ENCODE data around the gene CIC. TPM values are rescaled to one million over a fixed set of nuclear protein-coding genes. Genes with fewer than 3 reads are reported as not detected.
A peak's percentile ranks its signal among the peaks of the same experiment; 100 is the strongest.

CIC gene
- total RNA-seq, 4 donors from 2014 or later, result 50.6 to 98.3 (median 56.9) TPM

DNA sequence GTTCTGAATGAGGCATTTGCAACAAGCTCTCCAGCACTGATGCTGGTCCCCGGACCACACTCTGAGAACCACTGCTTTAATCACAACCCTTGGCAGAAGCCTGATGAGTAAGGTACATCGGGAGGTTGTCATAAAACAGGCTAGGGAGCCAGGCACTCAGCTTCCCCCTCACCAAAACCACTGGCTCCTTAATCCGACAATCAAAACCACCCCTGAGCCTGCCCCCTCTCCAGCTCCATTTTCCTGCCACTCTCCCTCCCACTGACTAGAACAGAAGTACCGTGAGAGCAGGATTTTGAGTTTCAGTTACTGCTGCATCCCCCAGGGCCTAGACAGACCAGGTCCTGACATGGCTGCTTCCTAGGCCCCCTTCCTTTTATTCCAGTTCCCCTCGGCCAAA is 33.9 kb upstream of the CIC start:
- DNase-seq, result no peak
- WGBS, 2 donors, result 68 to 80% methylated on average over 5 of the region's 5 CpGs

DNA sequence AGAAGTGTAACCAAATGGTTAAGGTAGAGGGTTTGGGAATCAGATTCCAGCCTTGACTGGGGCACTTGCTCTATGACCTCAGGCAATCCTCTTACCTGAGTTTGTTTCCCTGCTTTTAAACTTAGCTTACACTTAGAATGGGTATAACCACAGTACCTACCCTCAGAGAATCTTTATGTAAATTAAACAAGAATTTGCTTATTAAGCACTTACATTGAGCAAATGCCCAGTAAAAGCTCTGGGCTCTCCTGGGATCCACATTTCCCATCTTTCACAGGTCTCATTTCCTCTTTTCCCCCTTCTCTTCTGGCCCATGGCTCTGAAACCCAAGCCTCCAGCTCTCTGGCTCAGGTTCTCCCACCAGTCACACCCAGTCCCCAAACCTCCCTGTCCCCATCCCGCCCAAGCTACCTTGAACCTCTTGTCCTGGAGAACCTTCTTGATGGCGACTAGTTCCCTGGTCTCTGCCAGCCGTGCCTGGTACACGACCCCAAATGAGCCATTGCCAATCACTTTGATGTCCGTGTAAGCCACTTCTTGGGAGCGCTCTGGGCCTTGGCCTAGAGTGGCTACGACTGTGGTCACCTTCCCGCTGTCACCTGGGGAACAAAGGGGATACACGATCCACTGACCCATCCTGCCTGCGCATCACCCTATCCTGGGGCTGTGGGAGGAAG is 29.4 kb upstream of the CIC start:
- 88 to 93% methylated on average over 10 of the region's 10 CpGs for WGBS, 2 donors
- no peak for TF ChIP-seq POLR2A (IDR thresholded peaks at IDR 0.05)
- TF ChIP-seq, protein P1, sequence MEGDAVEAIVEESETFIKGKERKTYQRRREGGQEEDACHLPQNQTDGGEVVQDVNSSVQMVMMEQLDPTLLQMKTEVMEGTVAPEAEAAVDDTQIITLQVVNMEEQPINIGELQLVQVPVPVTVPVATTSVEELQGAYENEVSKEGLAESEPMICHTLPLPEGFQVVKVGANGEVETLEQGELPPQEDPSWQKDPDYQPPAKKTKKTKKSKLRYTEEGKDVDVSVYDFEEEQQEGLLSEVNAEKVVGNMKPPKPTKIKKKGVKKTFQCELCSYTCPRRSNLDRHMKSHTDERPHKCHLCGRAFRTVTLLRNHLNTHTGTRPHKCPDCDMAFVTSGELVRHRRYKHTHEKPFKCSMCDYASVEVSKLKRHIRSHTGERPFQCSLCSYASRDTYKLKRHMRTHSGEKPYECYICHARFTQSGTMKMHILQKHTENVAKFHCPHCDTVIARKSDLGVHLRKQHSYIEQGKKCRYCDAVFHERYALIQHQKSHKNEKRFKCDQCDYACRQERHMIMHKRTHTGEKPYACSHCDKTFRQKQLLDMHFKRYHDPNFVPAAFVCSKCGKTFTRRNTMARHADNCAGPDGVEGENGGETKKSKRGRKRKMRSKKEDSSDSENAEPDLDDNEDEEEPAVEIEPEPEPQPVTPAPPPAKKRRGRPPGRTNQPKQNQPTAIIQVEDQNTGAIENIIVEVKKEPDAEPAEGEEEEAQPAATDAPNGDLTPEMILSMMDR (IDR thresholded peaks at IDR 0.05), result no peak
- H3K36me3 ChIP-seq, result peaks cover 16 to 20% of the 10 kb centered on the region in 2 donors
- intact Hi-C loops (cut with DNase I), result no loop called here
- no peaks in the 10 kb centered on the region for H3K27me3 ChIP-seq
- H3K9me3 ChIP-seq, result no peaks in the 10 kb centered on the region
- peaks cover 22 to 27% of the 10 kb centered on the region in 2 donors for H3K4me1 ChIP-seq
- no peak for DNase-seq
- no peak overlapping the region for H3K4me3 ChIP-seq (replicated peaks in 1 of 3)
- H3K27ac ChIP-seq, result no peak overlapping the region

More for the DNA sequence above, 33.9 kb upstream of the CIC start:
- Histone ChIP-seq H3K4me3 (replicated peaks in 1 of 3) (no peak overlapping the region), H3K27me3 (no peaks in the 10 kb centered on the region), H3K4me1 (peaks cover 0 to under 1% of the 10 kb centered on the region in 2 donors), H3K9me3 (no peaks in the 10 kb centered on the region), H3K36me3 (peaks cover 54 to 60% of the 10 kb centered on the region in 2 donors), H3K27ac (no peak overlapping the region)
- TF ChIP-seq POLR2A (IDR thresholded peaks at IDR 0.05), result no peak
- TF ChIP-seq, protein P1 (IDR thresholded peaks at IDR 0.05), result no peak
- intact Hi-C loops (cut with DNase I), result no loop called here

DNA sequence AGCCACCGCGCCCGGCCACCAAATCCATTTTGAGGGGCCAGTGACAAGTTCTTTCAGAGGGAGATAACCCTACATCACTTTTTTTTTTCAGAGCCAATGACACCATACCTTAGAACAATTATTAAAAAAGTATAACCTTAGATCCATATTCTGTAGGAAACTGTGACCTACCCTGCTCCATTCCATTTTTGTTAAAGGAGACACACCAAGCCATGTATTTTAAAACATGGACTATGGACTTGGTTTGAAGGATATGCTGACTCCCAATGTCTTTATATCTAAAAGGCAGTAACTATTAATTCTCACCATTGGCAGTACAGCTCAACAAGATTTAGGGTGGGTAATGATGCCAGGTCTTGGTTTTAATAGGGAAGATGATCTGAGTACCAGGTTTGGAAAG is 27.8 kb upstream of the CIC start:
- Histone ChIP-seq H3K36me3 (peaks cover 4 to 5% of the 10 kb centered on the region in 2 donors), H3K4me3 (replicated peaks in 1 of 3) (peak overlapping the region in 1 of 3 donors; percentile 88), H3K27me3 (no peaks in the 10 kb centered on the region), H3K4me1 (peaks cover 27 to 32% of the 10 kb centered on the region in 2 donors), H3K9me3 (no peaks in the 10 kb centered on the region), H3K27ac (no peak overlapping the region)
- no peak for DNase-seq
- TF ChIP-seq, protein P1 (IDR thresholded peaks at IDR 0.05), result no peak
- no peak for TF ChIP-seq POLR2A (IDR thresholded peaks at IDR 0.05)
- intact Hi-C loops (cut with DNase I), result no loop called here
- WGBS, 2 donors, result 97 to 98% methylated on average over 3 of the region's 3 CpGs

DNA sequence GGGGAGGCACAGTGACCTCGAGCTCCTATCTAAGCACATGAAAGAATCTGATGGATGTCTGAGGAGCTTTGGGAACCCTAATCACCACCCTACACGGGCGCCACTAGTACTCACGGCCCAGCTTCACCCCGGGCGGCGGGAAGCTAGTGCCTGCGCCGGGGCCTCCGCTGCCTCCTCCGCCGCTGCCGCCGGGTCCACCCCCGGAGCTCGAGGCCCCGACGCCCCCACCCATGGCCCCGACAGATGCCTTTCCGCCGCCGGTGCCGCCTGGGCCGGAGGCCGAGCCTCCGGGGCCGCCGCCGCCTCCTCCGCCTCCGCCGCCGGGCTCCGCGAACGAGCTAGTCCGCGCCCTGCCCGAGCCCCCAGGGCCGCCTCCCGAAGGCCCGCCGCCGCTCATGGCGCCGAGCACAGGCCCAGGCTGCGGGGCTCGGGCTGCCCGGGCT is 27.0 kb upstream of the CIC start:
- WGBS, 2 donors, result 0% methylated on average over 1 to 12 of the region's 49 CpGs
- no peak for DNase-seq
- H3K4me3 ChIP-seq (replicated peaks in 1 of 3), result peak overlapping the region; percentile 51 to 88 (median 70)
- H3K36me3 ChIP-seq, result no peaks in the 10 kb centered on the region
- TF ChIP-seq, protein P1 (IDR thresholded peaks at IDR 0.05), result no peak
- peak in 1 of 2 donors; percentile 28 for TF ChIP-seq POLR2A (IDR thresholded peaks at IDR 0.05)
- H3K27ac ChIP-seq, result peak overlapping the region; percentile 33 to 71 (median 67)
- no peaks in the 10 kb centered on the region for H3K9me3 ChIP-seq
- intact Hi-C loops (cut with DNase I), result no loop called here
- no peaks in the 10 kb centered on the region for H3K27me3 ChIP-seq
- peaks cover 27 to 38% of the 10 kb centered on the region in 2 donors for H3K4me1 ChIP-seq
